ENCODE data around the gene NHLRC1.

Gene NHLRC1

GRCh38 chr6:18122128-18123093, at the start of gene NHLRC1:
Gene NHLRC1, minus strand, starts transcription at chr6:18122677. Its CDS starts 71 bp downstream, at chr6:18122606.
- no peaks in the 10 kb centered on the region for H3K27me3 ChIP-seq (ENCODE audit: insufficient read depth, low read length)
- H2AFZ ChIP-seq (ENCODE audit: low read depth, low read length): peak within 1 kb of the TSS; percentile 31
- no peaks in the 10 kb centered on the region for H3K36me3 ChIP-seq (ENCODE audit: insufficient read depth, low read length)
- H3K9me3 ChIP-seq (ENCODE audit: low read length): no peaks in the 10 kb centered on the region
- no peaks in the 10 kb centered on the region for H3K4me1 ChIP-seq (ENCODE audit: insufficient read depth, low read length)
- H3K4me3 ChIP-seq (ENCODE audit: low read length): peak within 1 kb of the TSS; percentile 23

- Histone ChIP-seq H3K36me3 (ENCODE audit: insufficient read depth, low read length) (peaks cover 26% of the 10 kb centered on the region), H3K9me3 (ENCODE audit: low read length) (peaks cover 15% of the 10 kb centered on the region), H3K4me1 (ENCODE audit: insufficient read depth, low read length) (no peaks in the 10 kb centered on the region), H2AFZ (ENCODE audit: low read depth, low read length) (no peak overlapping the region), H3K4me3 (ENCODE audit: low read length) (no peak overlapping the region), H3K27me3 (ENCODE audit: insufficient read depth, low read length) (no peaks in the 10 kb centered on the region)
Measured at GRCh38 chr6:18171871-18172270, 49.4 kb upstream of the NHLRC1 start.

- H3K4me3 ChIP-seq (ENCODE audit: low read length): no peak overlapping the region
- H2AFZ ChIP-seq (ENCODE audit: low read depth, low read length): no peak overlapping the region
- H3K27me3 ChIP-seq (ENCODE audit: insufficient read depth, low read length): no peaks in the 10 kb centered on the region
- no peaks in the 10 kb centered on the region for H3K4me1 ChIP-seq (ENCODE audit: insufficient read depth, low read length)
- H3K36me3 ChIP-seq (ENCODE audit: insufficient read depth, low read length): peaks cover 36% of the 10 kb centered on the region
- peaks cover 13% of the 10 kb centered on the region for H3K9me3 ChIP-seq (ENCODE audit: low read length)
Measured at GRCh38 chr6:18168264-18168663, 45.8 kb upstream of the NHLRC1 start.

GRCh38 chr6:18166312-18167036, 44.0 kb upstream of the NHLRC1 start:
- H3K4me1 ChIP-seq (ENCODE audit: insufficient read depth, low read length): no peaks in the 10 kb centered on the region
- H3K27me3 ChIP-seq (ENCODE audit: insufficient read depth, low read length): no peaks in the 10 kb centered on the region
- H3K9me3 ChIP-seq (ENCODE audit: low read length): peaks cover 13% of the 10 kb centered on the region
- H3K4me3 ChIP-seq (ENCODE audit: low read length): no peak overlapping the region
- no peak overlapping the region for H2AFZ ChIP-seq (ENCODE audit: low read depth, low read length)
- H3K36me3 ChIP-seq (ENCODE audit: insufficient read depth, low read length): peaks cover 39% of the 10 kb centered on the region

GRCh38 chr6:18165751-18166150, 43.3 kb upstream of the NHLRC1 start:
- H3K4me1 ChIP-seq (ENCODE audit: insufficient read depth, low read length): no peaks in the 10 kb centered on the region
- no peaks in the 10 kb centered on the region for H3K27me3 ChIP-seq (ENCODE audit: insufficient read depth, low read length)
- no peak overlapping the region for H2AFZ ChIP-seq (ENCODE audit: low read depth, low read length)
- H3K36me3 ChIP-seq (ENCODE audit: insufficient read depth, low read length): peaks cover 40% of the 10 kb centered on the region
- H3K9me3 ChIP-seq (ENCODE audit: low read length): peaks cover 13% of the 10 kb centered on the region
- H3K4me3 ChIP-seq (ENCODE audit: low read length): no peak overlapping the region

- Histone ChIP-seq H3K36me3 (ENCODE audit: insufficient read depth, low read length) (peaks cover 35% of the 10 kb centered on the region), H3K9me3 (ENCODE audit: low read length) (peaks cover under 1% of the 10 kb centered on the region), H2AFZ (ENCODE audit: low read depth, low read length) (no peak overlapping the region), H3K27me3 (ENCODE audit: insufficient read depth, low read length) (no peaks in the 10 kb centered on the region), H3K4me1 (ENCODE audit: insufficient read depth, low read length) (no peaks in the 10 kb centered on the region), H3K4me3 (ENCODE audit: low read length) (no peak overlapping the region)
Measured at GRCh38 chr6:18162401-18162800, 39.9 kb upstream of the NHLRC1 start.

- Histone ChIP-seq H3K4me3 (ENCODE audit: low read length) (no peak overlapping the region), H3K9me3 (ENCODE audit: low read length) (no peaks in the 10 kb centered on the region), H3K27me3 (ENCODE audit: insufficient read depth, low read length) (no peaks in the 10 kb centered on the region), H3K36me3 (ENCODE audit: insufficient read depth, low read length) (peaks cover 32% of the 10 kb centered on the region), H2AFZ (ENCODE audit: low read depth, low read length) (no peak overlapping the region), H3K4me1 (ENCODE audit: insufficient read depth, low read length) (peaks cover under 1% of the 10 kb centered on the region)
Measured at GRCh38 chr6:18161431-18161830, 39.0 kb upstream of the NHLRC1 start.

GRCh38 chr6:18160911-18161310, 38.4 kb upstream of the NHLRC1 start:
- H3K9me3 ChIP-seq (ENCODE audit: low read length): no peaks in the 10 kb centered on the region
- no peak overlapping the region for H2AFZ ChIP-seq (ENCODE audit: low read depth, low read length)
- H3K4me1 ChIP-seq (ENCODE audit: insufficient read depth, low read length): peaks cover 5% of the 10 kb centered on the region
- peaks cover 28% of the 10 kb centered on the region for H3K36me3 ChIP-seq (ENCODE audit: insufficient read depth, low read length)
- H3K27me3 ChIP-seq (ENCODE audit: insufficient read depth, low read length): no peaks in the 10 kb centered on the region
- H3K4me3 ChIP-seq (ENCODE audit: low read length): no peak overlapping the region

GRCh38 chr6:18155864-18156421, 33.5 kb upstream of the NHLRC1 start:
- Histone ChIP-seq H3K36me3 (ENCODE audit: insufficient read depth, low read length) (peaks cover 6% of the 10 kb centered on the region), H2AFZ (ENCODE audit: low read depth, low read length) (peak overlapping the region; percentile 99), H3K27me3 (ENCODE audit: insufficient read depth, low read length) (no peaks in the 10 kb centered on the region), H3K9me3 (ENCODE audit: low read length) (no peaks in the 10 kb centered on the region), H3K4me3 (ENCODE audit: low read length) (peak overlapping the region; percentile 99), H3K4me1 (ENCODE audit: insufficient read depth, low read length) (peaks cover 21% of the 10 kb centered on the region)

- Histone ChIP-seq H3K4me1 (ENCODE audit: insufficient read depth, low read length) (peaks cover 21% of the 10 kb centered on the region), H3K9me3 (ENCODE audit: low read length) (no peaks in the 10 kb centered on the region), H3K36me3 (ENCODE audit: insufficient read depth, low read length) (peaks cover 4% of the 10 kb centered on the region), H3K27me3 (ENCODE audit: insufficient read depth, low read length) (no peaks in the 10 kb centered on the region), H3K4me3 (ENCODE audit: low read length) (peak within 1 kb of the TSS; percentile 99), H2AFZ (ENCODE audit: low read depth, low read length) (peak within 1 kb of the TSS; percentile 99)
Measured at GRCh38 chr6:18155150-18155863, 32.8 kb upstream of the NHLRC1 start, which contains the start of gene KDM1B. Gene KDM1B, plus strand, starts transcription at chr6:18155422. Its CDS starts 4,474 bp downstream, at chr6:18159896.

- H3K4me3 ChIP-seq (ENCODE audit: low read length): peak within 1 kb of the TSS; percentile 99
- H3K9me3 ChIP-seq (ENCODE audit: low read length): no peaks in the 10 kb centered on the region
- no peaks in the 10 kb centered on the region for H3K36me3 ChIP-seq (ENCODE audit: insufficient read depth, low read length)
- H3K27me3 ChIP-seq (ENCODE audit: insufficient read depth, low read length): no peaks in the 10 kb centered on the region
- H2AFZ ChIP-seq (ENCODE audit: low read depth, low read length): peak within 1 kb of the TSS; percentile 99
- peaks cover 21% of the 10 kb centered on the region for H3K4me1 ChIP-seq (ENCODE audit: insufficient read depth, low read length)
Measured at GRCh38 chr6:18154507-18155149, 32.2 kb upstream of the NHLRC1 start, which contains the start of gene TPMT. Gene TPMT, minus strand, starts transcription at chr6:18155077. Its CDS starts 5,950 bp downstream, at chr6:18149127.

GRCh38 chr6:18153311-18153703, 30.8 kb upstream of the NHLRC1 start:
- Histone ChIP-seq H3K4me3 (ENCODE audit: low read length) (no peak overlapping the region), H3K36me3 (ENCODE audit: insufficient read depth, low read length) (peaks cover under 1% of the 10 kb centered on the region), H3K9me3 (ENCODE audit: low read length) (no peaks in the 10 kb centered on the region), H2AFZ (ENCODE audit: low read depth, low read length) (no peak overlapping the region), H3K27me3 (ENCODE audit: insufficient read depth, low read length) (no peaks in the 10 kb centered on the region), H3K4me1 (ENCODE audit: insufficient read depth, low read length) (peaks cover 21% of the 10 kb centered on the region)

Measured in neuron (in vitro differentiated cells).